GM21360 (cell line): ENCODE data around the gene GALR1.
"Not testable (repeated sequence)": the region's sequence is repeated elsewhere in the genome, so short reads cannot be mapped to it uniquely, and the experiment has no call there.

ENCODE experiments used
- ATAC-seq: cut with Tn5 transposase; IDR thresholded peaks from one replicate; pipeline ENCODE4 v1.9.1; 2021; ENCODE audit warnings: mild to moderate bottlenecking, moderate library complexity; ENCODE audit not compliant: unreplicated experiment

Gene GALR1

GRCh38 chr18:77250501-77250925 is 865 bp downstream of the GALR1 start:
- no peak for ATAC-seq

- ATAC-seq, result no peak
These were observed 1.5 kb downstream of the GALR1 start for GRCh38 chr18:77250926-77251729.

- ATAC-seq, result no peak
These were observed 2.0 kb downstream of the GALR1 start for GRCh38 chr18:77251730-77252050.

- ATAC-seq, result no peak
These were observed 5.2 kb downstream of the GALR1 start for GRCh38 chr18:77254711-77255405.

- ATAC-seq, result no peak
These were observed 5.9 kb downstream of the GALR1 start for GRCh38 chr18:77255426-77256105.

- no peak for ATAC-seq
These were observed 13.2 kb downstream of the GALR1 start for GRCh38 chr18:77262643-77263465.

- no peak for ATAC-seq
These were observed 13.8 kb downstream of the GALR1 start for GRCh38 chr18:77263466-77263763.

GRCh38 chr18:77267969-77268368 is 18.3 kb downstream of the GALR1 start:
- ATAC-seq, result no peak

- ATAC-seq, result no peak
These were observed 18.8 kb downstream of the GALR1 start for GRCh38 chr18:77268456-77268855.

- ATAC-seq, result no peak
These were observed 22.2 kb downstream of the GALR1 start for GRCh38 chr18:77271576-77272481.

GRCh38 chr18:77290841-77291240 is 41.2 kb downstream of the GALR1 start:
- ATAC-seq, result not testable (repeated sequence)

- ATAC-seq, result no peak
These were observed 48.5 kb downstream of the GALR1 start for GRCh38 chr18:77298172-77298571.

- no peak for ATAC-seq
These were observed 50.1 kb downstream of the GALR1 start for GRCh38 chr18:77299706-77300105.

- ATAC-seq, result no peak
These were observed 50.9 kb downstream of the GALR1 start for GRCh38 chr18:77300579-77300978.

GRCh38 chr18:77304268-77304667 is 54.6 kb downstream of the GALR1 start:
- no peak for ATAC-seq

- ATAC-seq, result no peak
These were observed 56.0 kb downstream of the GALR1 start for GRCh38 chr18:77305676-77306075.

- ATAC-seq, result no peak
These were observed 58.6 kb downstream of the GALR1 start for GRCh38 chr18:77308216-77308615.

- no peak for ATAC-seq
These were observed 64.9 kb downstream of the GALR1 start for GRCh38 chr18:77314511-77314910.

GRCh38 chr18:77314952-77315351 is 65.3 kb downstream of the GALR1 start:
- no peak for ATAC-seq

- ATAC-seq, result no peak
These were observed 66.4 kb downstream of the GALR1 start for GRCh38 chr18:77316008-77316407.
